Keratinocyte (primary cell): Measurements from ENCODE around the gene ADAM12. TPM values are rescaled to one million over a fixed set of nuclear protein-coding genes. Genes with fewer than 3 reads are reported as not detected.

ENCODE experiments used
- DNase-seq: peaks from one replicate; pipeline ENCODE4 v3.0.0-alpha.2; 2011; ENCODE audit warnings: low read depth, missing footprints, low spot score
- FAIRE-seq: peaks from 2 replicates; lab custom pipeline; 2011; peaks lifted over from hg19 to GRCh38; lab: Jason Lieb, UNC
- H2AFZ ChIP-seq: 2 replicates; pipeline ENCODE4 v1.6.0; 2012; ENCODE audit warnings: low read length, control low read depth, inconsistent platforms; ENCODE audit not compliant: control insufficient read depth
- H3K27ac ChIP-seq: 2 replicates; pipeline ENCODE4 v1.5.1; 2011; ENCODE audit warnings: low read length; ENCODE audit not compliant: control insufficient read depth, insufficient read depth
- H3K27me3 ChIP-seq: 3 replicates; pipeline ENCODE4 v1.6.0; 2011; ENCODE audit warnings: low read length; ENCODE audit not compliant: control insufficient read depth, insufficient read depth; ENCODE audit errors: extremely low read depth
- H3K36me3 ChIP-seq, 2 experiments: 2 replicates in 1 of 2; 3 replicates in 1 of 2; pipeline ENCODE4 v1.5.1; 2011; ENCODE audit warnings: low read length in 2 of 2, mild to moderate bottlenecking in 1 of 2; ENCODE audit not compliant: control insufficient read depth in 2 of 2, insufficient read depth in 2 of 2; ENCODE audit errors: extremely low read depth in 1 of 2
- H3K4me1 ChIP-seq: 3 replicates; pipeline ENCODE4 v1.5.1; 2011; ENCODE audit warnings: low read length; ENCODE audit not compliant: control insufficient read depth, insufficient read depth; ENCODE audit errors: extremely low read depth
- H3K4me2 ChIP-seq: 3 replicates; pipeline ENCODE4 v1.6.0; 2011; ENCODE audit warnings: low read depth, low read length; ENCODE audit not compliant: control insufficient read depth, insufficient read depth; ENCODE audit errors: extremely low read depth
- H3K4me3 ChIP-seq, 3 experiments: fragments of 200-600 bp in 1 of 3; sonication (generic) in 1 of 3; 2 replicates in 2 of 3; 3 replicates in 1 of 3; pipeline ENCODE4 v1.5.1; 2011 to 2016; ENCODE audit warnings: low read length in 3 of 3, mild to moderate bottlenecking in 3 of 3, control low read depth in 2 of 3, inconsistent platforms in 1 of 3, low read depth in 1 of 3, mixed read lengths in 1 of 3, mixed run types in 1 of 3, moderate library complexity in 1 of 3; ENCODE audit not compliant: control insufficient read depth in 2 of 3, insufficient read depth in 2 of 3; ENCODE audit errors: extremely low read depth in 1 of 3
- H3K79me2 ChIP-seq: 2 replicates; pipeline ENCODE4 v1.6.0; 2012; ENCODE audit warnings: low read length; ENCODE audit not compliant: control insufficient read depth, insufficient read depth
- H3K9ac ChIP-seq: 3 replicates; pipeline ENCODE4 v1.6.0; 2011; ENCODE audit warnings: low read length; ENCODE audit not compliant: control insufficient read depth, insufficient read depth; ENCODE audit errors: extremely low read depth
- H3K9me1 ChIP-seq: 3 replicates; pipeline ENCODE4 v1.6.0; 2011; ENCODE audit warnings: low read length; ENCODE audit not compliant: control insufficient read depth, insufficient read depth; ENCODE audit errors: extremely low read depth
- H3K9me3 ChIP-seq: 2 replicates; pipeline ENCODE4 v1.5.1; 2012; ENCODE audit warnings: low read depth, low read length; ENCODE audit not compliant: control insufficient read depth
- H4K20me1 ChIP-seq: 3 replicates; pipeline ENCODE4 v1.6.0; 2011; ENCODE audit warnings: low read length; ENCODE audit not compliant: control insufficient read depth, insufficient read depth; ENCODE audit errors: extremely low read depth
- CTCF ChIP-seq, 3 experiments: IDR thresholded peaks in 1 of 3; conservative IDR thresholded peaks in 1 of 3; optimal IDR thresholded peaks in 1 of 3; 2 replicates in 2 of 3; 3 replicates in 1 of 3; pipeline versions ENCODE3 to v1.5.1; 2011; ENCODE audit warnings: low read length in 3 of 3, mild to moderate bottlenecking in 3 of 3, moderate library complexity in 2 of 3, control low read depth in 1 of 3, inconsistent platforms in 1 of 3; ENCODE audit not compliant: insufficient read depth in 2 of 3; ENCODE audit errors: extremely low read depth in 1 of 3
- EZH2 ChIP-seq: IDR thresholded peaks from one replicate; pipeline ENCODE4 v1.6.1; 2012; ENCODE audit warnings: inconsistent platforms, mild to moderate bottlenecking, low read length, moderate library complexity
- dilution Hi-C: fragments of 300-500 bp; cut with MboI; formaldehyde crosslinking; loops from one replicate; pipeline ENCODE4 v1.7.0; 2020; ENCODE audit warnings: low sequenced_read_pairs; ENCODE audit not compliant: extremely low pct_ligation_motif_present
- polyA plus RNA-seq, 5 experiments: library from polyadenylated mRNA; depleted of rRNA in 3 of 5; stranded (reverse) in 3 of 5; stranded (forward) in 1 of 5; unstranded in 1 of 5; fragments of >200 nt; gene quantifications; 1 replicate in 1 of 5; 2 replicates in 3 of 5; 3 replicates in 1 of 5; pipeline versions ENCODE4 v1.2.1 to v1.2.3, GENCODE V29; 2011 to 2012; ENCODE audit warnings: missing spikeins in 2 of 5, low read depth in 1 of 5, low replicate concordance in 1 of 5

ADAM12 gene
- polyA plus RNA-seq, 1 donor (not counting 4 experiments of a cell fraction or from before 2014, with no cell fraction given), result 0.07 TPM

DNA sequence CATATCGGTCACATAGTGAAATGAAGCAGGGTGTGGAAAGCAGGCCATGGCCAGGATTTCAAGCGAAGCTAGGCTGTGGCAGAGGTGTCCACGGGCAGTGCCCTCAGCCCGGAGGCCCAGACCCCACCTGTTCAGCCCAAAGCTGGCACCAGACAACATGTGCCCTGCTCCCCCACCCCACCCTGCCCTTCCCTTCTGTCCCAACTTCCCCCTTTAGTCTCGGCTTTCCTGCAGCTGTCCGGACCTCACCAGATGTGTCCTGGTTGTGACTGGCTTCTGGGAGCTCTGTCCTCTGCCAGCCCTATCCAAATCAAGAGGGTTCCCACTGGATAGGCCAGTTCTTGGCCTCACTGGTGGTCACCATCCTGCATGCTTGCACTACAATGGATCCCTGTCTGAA lies 37.3 kb downstream of the ADAM12 start:
- Histone ChIP-seq H3K79me2 (no peaks in the 10 kb centered on the region), H3K4me1 (peaks cover 8% of the 10 kb centered on the region), H3K9me3 (no peaks in the 10 kb centered on the region), H2AFZ (no peak overlapping the region), H3K4me2 (no peak overlapping the region), H3K4me3 (no peak overlapping the region), H3K36me3 (no peaks in the 10 kb centered on the region), H3K9me1 (no peaks in the 10 kb centered on the region), H4K20me1 (no peaks in the 10 kb centered on the region), H3K27me3 (no peaks in the 10 kb centered on the region), H3K9ac (no peak overlapping the region), H3K27ac (no peak overlapping the region)
- DNase-seq, result no peak
- FAIRE-seq, result no peak
- no peak for TF ChIP-seq CTCF (optimal IDR thresholded peaks at IDR 0.05 in 1 of 3, IDR thresholded peaks at IDR 0.05 in 1 of 3, conservative IDR thresholded peaks at IDR 0.05 in 1 of 3; ENCODE audit: extremely low read depth in 1 of 3, insufficient read depth in 2 of 3, low read length in 3 of 3)
- dilution Hi-C loops, result no loop called here

DNA sequence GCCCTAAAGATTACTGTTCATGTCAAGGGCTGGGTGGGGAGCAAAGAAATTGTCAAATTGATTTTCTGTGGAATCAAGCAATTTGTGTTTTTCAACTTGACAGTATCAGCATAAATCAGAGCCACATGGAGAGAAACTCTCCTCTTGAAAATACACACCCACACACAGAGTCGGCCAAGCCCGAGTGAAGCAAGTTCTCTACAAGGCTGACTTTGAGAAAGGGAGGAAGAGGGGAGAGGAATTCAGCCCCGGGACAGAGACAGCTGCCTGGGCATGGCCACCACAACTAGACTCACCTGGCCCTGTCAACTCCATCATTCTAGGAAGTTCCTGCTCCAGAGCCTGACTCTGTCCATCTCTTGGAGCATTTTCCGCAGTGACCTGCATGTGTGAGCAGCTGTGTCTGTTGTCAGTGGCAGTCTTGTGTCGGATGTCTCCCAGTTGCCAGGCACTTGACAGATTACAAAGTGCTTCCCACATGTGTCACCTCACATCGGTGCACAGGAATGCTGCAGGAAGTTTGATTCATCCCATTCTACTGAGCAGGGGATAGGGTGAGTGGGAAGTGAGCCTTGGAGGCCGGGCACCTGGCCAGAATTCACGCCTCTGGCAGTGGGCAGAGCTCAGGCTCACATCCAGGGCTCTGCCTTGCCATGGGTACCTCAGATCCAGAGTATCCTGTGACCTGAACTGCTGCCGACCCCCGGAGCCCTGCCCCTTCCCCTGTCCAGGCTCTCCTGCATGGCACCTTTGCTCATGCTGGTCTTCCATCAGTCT lies 37.9 kb downstream of the ADAM12 start:
- no peaks in the 10 kb centered on the region for H3K79me2 ChIP-seq
- FAIRE-seq (peak; percentile 85), DNase-seq (peak; percentile 57)
- TF ChIP-seq EZH2 (no peak), CTCF (optimal IDR thresholded peaks at IDR 0.05 in 1 of 3, IDR thresholded peaks at IDR 0.05 in 1 of 3, conservative IDR thresholded peaks at IDR 0.05 in 1 of 3; ENCODE audit: extremely low read depth in 1 of 3, insufficient read depth in 2 of 3, low read length in 3 of 3) (no peak)
- H3K4me3 ChIP-seq, result no peak overlapping the region
- no peak overlapping the region for H2AFZ ChIP-seq
- no peaks in the 10 kb centered on the region for H3K9me3 ChIP-seq
- H3K9ac ChIP-seq, result no peak overlapping the region
- H3K27me3 ChIP-seq, result no peaks in the 10 kb centered on the region
- H3K36me3 ChIP-seq, result no peaks in the 10 kb centered on the region
- H3K27ac ChIP-seq, result no peak overlapping the region
- no peaks in the 10 kb centered on the region for H4K20me1 ChIP-seq
- no peaks in the 10 kb centered on the region for H3K9me1 ChIP-seq
- H3K4me2 ChIP-seq, result no peak overlapping the region
- H3K4me1 ChIP-seq, result peaks cover 8% of the 10 kb centered on the region
- dilution Hi-C loops, result no loop called here
